HEK293 (cell line): ENCODE measurements around the gene ANKRD44.

Experiments
- TF ChIP-seq, protein P1 (sequence below): fragments of 450-650 bp; formaldehyde crosslinking; IDR thresholded peaks from 2 replicates; pipeline ENCODE4 v1.5.1; 2016; ENCODE audit warnings: missing biosample characterization, missing genetic modification characterization
- TF ChIP-seq, protein P2 (sequence below): fragments of 450-650 bp; formaldehyde crosslinking; IDR thresholded peaks from 2 replicates; pipeline ENCODE4 v1.5.1; 2016; ENCODE audit warnings: missing biosample characterization, missing genetic modification characterization

DNA sequence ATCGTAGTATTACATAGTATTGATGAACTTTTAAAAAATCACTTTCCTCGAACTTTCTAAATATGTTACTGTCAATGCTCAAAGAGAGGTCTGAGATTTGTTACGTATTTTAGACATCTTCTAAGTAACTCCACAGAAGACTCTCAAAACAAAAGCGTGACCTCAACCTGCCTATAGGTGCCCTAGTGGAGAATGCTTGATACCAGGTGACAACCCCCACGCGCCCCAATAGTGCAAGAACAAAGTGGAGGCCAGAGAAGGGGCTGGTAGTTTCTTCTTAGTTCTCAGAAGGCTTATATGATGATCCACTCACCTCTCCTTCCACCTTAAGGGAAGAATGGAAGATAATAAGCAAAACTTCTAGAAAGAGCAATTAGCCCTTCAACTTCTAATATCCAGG, 102.6 kb downstream of the ANKRD44 start:
- TF ChIP-seq, protein P1, sequence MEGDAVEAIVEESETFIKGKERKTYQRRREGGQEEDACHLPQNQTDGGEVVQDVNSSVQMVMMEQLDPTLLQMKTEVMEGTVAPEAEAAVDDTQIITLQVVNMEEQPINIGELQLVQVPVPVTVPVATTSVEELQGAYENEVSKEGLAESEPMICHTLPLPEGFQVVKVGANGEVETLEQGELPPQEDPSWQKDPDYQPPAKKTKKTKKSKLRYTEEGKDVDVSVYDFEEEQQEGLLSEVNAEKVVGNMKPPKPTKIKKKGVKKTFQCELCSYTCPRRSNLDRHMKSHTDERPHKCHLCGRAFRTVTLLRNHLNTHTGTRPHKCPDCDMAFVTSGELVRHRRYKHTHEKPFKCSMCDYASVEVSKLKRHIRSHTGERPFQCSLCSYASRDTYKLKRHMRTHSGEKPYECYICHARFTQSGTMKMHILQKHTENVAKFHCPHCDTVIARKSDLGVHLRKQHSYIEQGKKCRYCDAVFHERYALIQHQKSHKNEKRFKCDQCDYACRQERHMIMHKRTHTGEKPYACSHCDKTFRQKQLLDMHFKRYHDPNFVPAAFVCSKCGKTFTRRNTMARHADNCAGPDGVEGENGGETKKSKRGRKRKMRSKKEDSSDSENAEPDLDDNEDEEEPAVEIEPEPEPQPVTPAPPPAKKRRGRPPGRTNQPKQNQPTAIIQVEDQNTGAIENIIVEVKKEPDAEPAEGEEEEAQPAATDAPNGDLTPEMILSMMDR (tag by site-specific recombination), result no peak
- TF ChIP-seq, protein P2, sequence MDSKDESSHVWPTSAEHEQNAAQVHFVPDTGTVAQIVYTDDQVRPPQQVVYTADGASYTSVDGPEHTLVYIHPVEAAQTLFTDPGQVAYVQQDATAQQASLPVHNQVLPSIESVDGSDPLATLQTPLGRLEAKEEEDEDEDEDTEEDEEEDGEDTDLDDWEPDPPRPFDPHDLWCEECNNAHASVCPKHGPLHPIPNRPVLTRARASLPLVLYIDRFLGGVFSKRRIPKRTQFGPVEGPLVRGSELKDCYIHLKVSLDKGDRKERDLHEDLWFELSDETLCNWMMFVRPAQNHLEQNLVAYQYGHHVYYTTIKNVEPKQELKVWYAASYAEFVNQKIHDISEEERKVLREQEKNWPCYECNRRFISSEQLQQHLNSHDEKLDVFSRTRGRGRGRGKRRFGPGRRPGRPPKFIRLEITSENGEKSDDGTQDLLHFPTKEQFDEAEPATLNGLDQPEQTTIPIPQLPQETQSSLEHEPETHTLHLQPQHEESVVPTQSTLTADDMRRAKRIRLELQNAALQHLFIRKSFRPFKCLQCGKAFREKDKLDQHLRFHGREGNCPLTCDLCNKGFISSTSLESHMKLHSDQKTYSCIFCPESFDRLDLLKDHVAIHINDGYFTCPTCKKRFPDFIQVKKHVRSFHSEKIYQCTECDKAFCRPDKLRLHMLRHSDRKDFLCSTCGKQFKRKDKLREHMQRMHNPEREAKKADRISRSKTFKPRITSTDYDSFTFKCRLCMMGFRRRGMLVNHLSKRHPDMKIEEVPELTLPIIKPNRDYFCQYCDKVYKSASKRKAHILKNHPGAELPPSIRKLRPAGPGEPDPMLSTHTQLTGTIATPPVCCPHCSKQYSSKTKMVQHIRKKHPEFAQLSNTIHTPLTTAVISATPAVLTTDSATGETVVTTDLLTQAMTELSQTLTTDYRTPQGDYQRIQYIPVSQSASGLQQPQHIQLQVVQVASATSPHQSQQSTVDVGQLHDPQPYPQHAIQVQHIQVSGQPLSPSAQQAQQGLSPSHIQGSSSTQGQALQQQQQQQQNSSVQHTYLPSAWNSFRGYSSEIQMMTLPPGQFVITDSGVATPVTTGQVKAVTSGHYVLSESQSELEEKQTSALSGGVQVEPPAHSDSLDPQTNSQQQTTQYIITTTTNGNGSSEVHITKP, result no peak
